Measurements from ENCODE around the gene CZIB.

The CZIB gene

GRCh38 chr1:53220171-53220961, at the start of gene CZIB:
TSS of gene CZIB (minus strand) at chr1:53220634. CDS start at chr1:53220575, 59 bp downstream.
- DNase-seq: peak; percentile 92

DNA sequence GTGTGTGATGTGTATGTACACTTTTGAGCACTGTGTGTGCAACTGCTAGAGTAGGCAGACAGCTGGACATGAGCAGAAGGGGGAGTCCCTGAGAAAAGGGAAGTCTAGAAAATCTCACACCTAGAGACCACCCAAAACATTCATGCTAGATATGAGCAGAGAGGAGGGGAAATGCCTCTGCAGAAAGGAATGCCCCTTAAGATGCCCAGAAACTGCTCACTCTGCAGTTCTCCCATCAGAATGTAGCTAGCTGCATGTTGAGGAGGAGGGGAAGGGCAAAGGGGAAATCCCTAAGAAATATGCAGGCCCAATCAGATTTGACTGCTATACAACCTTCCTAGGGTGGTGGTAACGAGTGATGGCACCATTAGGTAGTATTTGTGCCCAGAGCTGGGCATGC, 49.7 kb upstream of the CZIB start:
- DNase-seq: no peak

- DNase-seq: no peak
Measured at GRCh38 chr1:53267761-53268160, 47.3 kb upstream of the CZIB start.

GRCh38 chr1:53266038-53266437, 45.6 kb upstream of the CZIB start:
- DNase-seq: no peak

DNA sequence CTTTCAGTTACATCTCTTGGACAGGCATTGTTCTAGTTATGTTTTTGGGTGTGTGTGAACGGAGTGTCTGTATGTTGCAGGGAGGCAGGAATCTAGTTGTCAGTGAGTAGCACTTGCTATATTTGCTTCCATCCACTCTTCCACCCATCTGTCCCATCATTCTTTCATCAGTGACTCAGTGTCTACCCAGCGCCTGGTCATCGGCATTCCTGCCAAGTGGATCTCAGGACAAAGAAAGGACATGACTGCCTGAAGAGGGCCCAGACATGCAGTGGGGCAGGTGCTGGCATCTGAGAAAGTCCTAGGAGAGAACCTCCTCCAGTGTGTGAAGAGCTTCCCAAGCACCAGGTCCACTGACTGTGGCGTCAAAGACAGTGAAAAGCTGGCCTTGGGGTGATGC, 45.1 kb upstream of the CZIB start:
- DNase-seq: no peak

DNA sequence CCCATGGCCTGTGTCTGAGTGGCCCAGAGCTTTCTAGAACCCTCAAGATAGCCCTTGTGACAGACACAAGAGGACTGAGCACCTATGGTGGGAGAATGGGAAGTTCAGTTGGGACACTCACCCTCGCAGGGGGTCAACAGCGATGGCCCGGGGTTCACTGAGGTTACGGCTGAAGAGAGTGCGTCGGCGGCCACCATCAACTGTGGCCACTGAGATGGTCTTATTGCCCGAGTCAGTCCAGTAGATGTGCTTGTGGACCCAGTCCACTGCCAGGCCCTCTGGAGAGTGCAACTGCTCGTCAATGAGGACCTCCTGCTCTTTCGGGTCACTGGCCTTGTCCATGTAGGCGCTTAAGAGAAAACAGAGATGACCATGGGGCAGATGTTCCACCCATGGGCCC, 43.6 kb upstream of the CZIB start:
- no peak for DNase-seq

GRCh38 chr1:53262000-53262399, 41.6 kb upstream of the CZIB start:
- no peak for DNase-seq

GRCh38 chr1:53260631-53261247, 40.3 kb upstream of the CZIB start:
- no peak for DNase-seq

- DNase-seq: no peak
Measured at GRCh38 chr1:53259932-53260331, 39.5 kb upstream of the CZIB start.

GRCh38 chr1:53258216-53258615, 37.8 kb upstream of the CZIB start:
- DNase-seq: no peak

DNA sequence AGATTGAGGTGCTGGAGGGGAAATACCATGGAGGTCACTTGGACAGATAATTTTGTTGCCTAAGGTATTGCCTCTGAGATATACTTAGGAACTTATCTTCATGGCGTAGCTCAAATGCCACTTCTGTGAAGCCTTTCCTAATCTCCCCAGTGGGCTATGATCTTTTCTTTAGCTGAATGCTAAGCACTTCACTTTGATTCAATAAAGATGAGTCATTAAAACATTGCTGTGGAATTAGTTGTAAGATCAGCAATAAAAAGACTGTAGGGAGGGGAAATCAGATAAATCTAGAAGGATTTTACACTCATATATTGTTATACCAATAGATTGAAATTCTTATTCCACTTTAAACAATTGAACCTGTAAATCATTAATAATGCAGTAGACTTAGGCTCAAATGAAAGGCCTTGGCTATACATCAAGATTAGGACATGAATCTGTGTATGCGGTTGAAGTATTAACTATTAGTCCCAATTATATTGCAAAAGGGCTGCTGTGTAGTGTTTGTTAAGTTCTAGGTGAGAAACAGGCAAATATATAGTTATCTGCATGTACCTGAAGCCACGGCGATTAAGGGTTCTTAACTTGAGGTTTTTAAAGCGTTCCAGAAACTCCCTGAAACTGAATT, 37.1 kb upstream of the CZIB start:
- no peak for DNase-seq

GRCh38 chr1:53256511-53257453, 36.3 kb upstream of the CZIB start:
- DNase-seq: no peak

GRCh38 chr1:53255031-53255430, 34.6 kb upstream of the CZIB start:
- no peak for DNase-seq

DNA sequence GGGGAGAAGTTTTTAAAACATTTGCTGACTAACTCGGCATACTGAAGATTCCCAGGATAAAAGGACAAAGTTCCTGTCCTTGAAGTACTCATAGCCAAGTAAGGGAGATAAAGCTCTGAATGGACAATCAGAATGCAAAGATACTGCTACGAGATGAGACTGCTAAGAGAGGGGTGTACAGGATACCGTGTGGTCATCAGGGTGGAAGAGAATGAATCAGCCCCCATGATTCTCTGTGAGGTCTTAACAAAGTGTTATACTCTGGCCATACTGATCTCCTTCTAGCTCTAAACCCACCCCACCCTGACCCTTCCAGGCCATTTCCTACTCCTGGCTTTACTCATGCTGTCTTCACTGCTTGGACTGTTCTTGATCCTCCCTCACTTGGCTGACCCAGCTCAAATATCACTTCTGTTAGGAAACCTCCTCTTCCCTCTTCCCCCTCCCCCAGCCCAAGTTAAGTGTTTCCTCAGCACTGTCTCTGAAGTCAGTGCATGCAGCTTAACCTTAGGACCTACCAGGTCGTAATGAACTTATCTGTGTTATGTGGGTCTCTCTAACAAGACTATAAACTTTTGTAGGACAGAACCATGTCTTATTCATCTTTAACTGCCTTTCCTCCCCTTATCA, 33.7 kb upstream of the CZIB start:
- DNase-seq: no peak

- DNase-seq: no peak
Measured at GRCh38 chr1:53250325-53250724, 29.9 kb upstream of the CZIB start.

GRCh38 chr1:53249706-53250105, 29.3 kb upstream of the CZIB start:
- DNase-seq: no peak

DNA sequence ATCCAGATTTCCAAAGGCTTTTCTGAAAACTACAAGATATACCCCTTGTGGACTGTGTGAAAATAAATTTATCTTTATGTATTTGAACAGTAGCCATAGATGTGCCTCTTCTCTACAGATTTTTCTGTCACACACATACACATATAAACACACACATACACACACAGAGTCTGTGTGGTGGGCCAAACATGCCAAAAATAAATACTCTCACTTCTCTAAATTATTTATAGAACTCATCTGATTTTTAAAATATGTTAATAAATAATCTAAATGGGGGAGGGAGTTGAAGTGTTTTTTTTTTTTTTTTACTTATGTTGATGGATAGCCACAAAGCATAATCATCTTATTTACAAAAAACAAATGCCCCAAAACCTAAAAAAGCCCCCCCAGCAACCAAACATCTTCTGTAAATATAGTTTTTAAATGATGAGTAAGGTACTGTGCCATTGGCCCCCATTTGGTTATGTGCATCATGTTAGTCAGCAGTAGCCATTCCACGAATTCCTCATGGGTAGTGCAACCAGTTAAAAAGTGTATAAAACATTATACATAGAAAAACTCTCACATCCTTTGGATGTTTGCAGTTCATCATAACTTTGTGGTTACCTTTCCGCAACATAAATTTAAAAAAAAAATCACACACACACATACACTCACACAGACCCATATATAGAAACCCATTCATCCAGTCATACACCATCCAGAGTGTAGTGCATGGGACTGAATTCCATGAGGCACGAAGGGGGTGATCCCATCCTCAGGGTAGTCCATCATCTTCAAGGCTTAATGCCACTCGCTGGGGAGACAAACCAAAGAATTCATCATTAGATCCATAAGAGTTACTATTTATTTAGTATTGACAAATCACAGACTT, 26.1 kb upstream of the CZIB start:
- DNase-seq: no peak

DNA sequence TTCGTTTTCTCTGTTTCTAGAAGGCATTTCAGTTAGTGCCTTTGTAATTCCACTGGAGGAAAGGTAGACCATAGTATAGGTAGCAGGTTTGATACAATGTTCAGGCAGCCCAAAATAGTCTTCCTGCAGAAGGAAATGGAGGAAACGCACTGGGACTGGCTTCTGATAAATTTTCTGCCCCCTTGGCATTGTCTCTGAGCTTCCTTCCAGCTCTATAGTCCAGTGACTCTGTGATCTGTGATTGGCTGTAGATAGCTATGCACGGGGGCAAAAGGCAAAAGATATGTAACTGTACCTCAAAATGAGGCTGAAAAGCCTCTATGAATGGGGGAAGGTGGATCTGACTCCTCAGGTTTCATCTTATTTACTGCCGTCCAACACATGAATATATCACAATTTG, 23.7 kb upstream of the CZIB start:
- no peak for DNase-seq

DNA sequence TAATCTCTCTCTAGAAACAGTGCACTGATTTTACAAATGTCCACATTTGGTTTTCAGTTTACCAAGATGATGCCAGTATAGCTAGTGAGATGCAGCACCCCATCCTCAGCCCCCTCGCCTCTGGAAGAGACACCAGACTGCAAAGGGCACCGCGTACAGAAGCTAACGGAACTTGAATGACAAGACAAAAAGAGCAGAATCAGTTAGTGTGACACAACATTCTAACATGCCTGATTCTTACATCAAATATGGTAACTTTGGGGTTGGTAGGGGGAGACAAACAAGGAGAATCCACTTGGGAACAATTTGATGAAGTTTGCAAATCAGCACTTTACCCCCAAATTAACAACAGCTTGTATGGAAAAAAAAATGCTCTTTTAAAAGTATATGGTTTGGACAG, 21.9 kb upstream of the CZIB start:
- no peak for DNase-seq

DNA sequence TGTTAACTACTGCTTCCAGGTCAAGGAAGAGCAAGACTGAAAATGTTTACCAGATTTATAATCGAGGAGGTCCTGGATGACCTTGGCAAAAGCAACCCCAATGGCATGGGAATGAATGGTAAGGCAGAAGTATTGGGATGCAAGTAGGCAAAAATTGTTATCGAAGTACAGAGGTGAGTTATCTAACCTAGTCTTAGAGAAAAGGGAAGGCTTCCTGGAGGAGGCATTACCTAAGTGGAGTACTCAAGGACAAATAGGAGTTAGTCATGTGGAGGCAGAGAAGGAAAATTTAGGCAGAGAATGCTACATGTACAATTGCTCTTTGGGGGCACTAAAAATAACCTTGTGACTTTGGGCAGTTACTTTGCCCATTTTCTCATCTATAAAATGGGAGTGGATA, 21.4 kb upstream of the CZIB start:
- no peak for DNase-seq

Measured in CD4-positive, alpha-beta T cell treated with Interleukin-6 for 4 hours (primary cell).